ENCODE results near the gene P4HA3.

The P4HA3 gene

DNA sequence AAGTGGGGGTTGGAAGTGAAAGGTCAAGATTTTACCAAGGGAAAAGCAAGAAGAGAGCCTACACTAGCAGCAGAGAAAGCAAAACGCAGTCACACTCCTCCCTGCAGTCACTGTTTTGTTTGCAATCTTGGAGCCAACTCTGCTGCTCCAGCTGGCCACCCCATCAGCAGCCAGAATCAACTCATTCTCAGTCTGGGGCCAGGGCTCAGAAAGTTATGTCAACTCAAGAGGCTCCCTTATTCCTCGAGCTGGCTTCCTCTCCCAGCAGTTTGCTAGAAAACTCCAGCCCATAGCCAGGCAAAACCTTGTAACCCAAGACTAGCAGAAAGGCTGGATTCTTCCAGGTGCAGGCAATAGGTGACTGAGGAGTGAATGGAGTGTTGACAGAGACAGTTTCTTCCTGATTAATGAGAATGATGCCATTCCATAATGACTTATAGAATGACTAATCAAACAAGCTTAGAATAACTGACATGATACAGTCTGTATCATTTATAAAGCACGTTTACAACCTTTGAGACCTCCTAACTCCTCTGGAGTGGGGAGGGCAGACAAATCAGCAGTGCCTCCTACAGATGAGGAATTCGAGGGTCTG is 53.4 kb downstream of the P4HA3 start:
- Histone ChIP-seq H3K4me3 (ENCODE audit: low read depth, low read length) (no peak overlapping the region), H3K9me3 (ENCODE audit: severe bottlenecking) (no peaks in the 10 kb centered on the region), H3K36me3 (peaks cover 9% of the 10 kb centered on the region), H3K27me3 (ENCODE audit: insufficient read depth, low read depth, severe bottlenecking) (no peaks in the 10 kb centered on the region), H3K27ac (no peak overlapping the region)
- DNase-seq: no peak
- TF ChIP-seq, protein P1, sequence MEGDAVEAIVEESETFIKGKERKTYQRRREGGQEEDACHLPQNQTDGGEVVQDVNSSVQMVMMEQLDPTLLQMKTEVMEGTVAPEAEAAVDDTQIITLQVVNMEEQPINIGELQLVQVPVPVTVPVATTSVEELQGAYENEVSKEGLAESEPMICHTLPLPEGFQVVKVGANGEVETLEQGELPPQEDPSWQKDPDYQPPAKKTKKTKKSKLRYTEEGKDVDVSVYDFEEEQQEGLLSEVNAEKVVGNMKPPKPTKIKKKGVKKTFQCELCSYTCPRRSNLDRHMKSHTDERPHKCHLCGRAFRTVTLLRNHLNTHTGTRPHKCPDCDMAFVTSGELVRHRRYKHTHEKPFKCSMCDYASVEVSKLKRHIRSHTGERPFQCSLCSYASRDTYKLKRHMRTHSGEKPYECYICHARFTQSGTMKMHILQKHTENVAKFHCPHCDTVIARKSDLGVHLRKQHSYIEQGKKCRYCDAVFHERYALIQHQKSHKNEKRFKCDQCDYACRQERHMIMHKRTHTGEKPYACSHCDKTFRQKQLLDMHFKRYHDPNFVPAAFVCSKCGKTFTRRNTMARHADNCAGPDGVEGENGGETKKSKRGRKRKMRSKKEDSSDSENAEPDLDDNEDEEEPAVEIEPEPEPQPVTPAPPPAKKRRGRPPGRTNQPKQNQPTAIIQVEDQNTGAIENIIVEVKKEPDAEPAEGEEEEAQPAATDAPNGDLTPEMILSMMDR (IDR thresholded peaks at IDR 0.05; ENCODE audit: low read depth, low read length): no peak

DNA sequence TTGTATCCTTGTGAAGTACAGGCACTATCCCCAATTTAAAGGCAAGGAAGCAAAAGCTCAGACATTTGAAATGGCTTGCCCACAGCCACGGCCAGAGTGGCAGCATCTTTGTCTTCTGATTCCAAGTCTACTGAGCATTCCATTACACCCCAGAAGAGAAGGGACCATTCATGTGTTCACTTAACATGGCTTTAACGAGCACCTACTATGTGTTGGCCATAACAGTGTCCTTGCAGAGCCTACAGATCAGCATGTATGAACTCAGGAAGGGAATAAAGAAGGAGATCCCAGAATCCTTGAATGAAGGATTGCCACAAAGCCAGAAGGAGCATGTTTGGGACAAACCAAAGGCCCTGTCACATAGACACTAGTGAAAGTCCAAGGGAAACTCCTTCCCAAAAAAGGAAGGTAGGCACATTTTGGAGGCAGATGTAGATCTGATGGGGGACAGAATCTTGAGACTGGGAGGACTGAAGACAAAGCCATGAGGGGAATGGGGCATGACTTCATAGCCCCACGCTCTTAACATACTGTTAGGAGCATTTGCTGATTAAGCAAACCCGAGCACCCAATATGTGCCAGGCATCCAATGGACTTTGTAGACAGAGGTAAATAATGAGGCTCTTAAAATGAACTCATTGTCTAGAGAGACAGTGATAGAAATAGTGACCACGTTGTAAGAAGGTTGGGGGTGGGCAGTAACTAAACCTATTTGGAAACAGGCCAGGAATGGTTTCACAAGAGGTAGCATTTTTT is 54.9 kb downstream of the P4HA3 start:
- TF ChIP-seq, protein P1 (IDR thresholded peaks at IDR 0.05; ENCODE audit: low read depth, low read length): no peak
- Histone ChIP-seq H3K9me3 (ENCODE audit: severe bottlenecking) (no peaks in the 10 kb centered on the region), H3K27me3 (ENCODE audit: insufficient read depth, low read depth, severe bottlenecking) (no peaks in the 10 kb centered on the region), H3K27ac (no peak overlapping the region), H3K36me3 (peaks cover 11% of the 10 kb centered on the region), H3K4me3 (ENCODE audit: low read depth, low read length) (no peak overlapping the region)
- DNase-seq: no peak

GRCh38 chr11:74255741-74256375 is 55.6 kb downstream of the P4HA3 start:
- H3K4me3 ChIP-seq (ENCODE audit: low read depth, low read length): no peak overlapping the region
- TF ChIP-seq, protein P1 (IDR thresholded peaks at IDR 0.05; ENCODE audit: low read depth, low read length): peak; percentile 81

DNA sequence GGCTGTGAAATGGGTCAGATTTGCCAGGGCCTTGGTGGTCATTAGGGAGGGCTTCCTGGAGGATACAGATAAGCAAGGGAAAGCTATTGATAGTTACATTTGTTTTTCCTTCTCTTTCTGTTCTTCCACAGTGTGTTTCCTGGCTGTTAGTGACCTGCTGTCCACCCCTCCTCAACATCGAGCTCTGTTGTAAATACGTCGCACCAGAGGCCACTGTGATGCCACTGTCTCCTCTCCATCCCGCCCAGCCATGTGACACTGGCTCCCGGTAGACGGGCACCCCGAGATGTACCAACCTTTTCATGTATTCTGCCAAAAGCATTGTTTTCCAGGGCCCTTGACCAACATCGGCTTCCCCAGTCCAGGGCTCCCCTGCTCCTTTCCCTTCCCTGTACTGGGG is 58.1 kb downstream of the P4HA3 start:
- Histone ChIP-seq H3K9me3 (ENCODE audit: severe bottlenecking) (no peaks in the 10 kb centered on the region), H3K36me3 (peaks cover 19% of the 10 kb centered on the region), H3K4me3 (ENCODE audit: low read depth, low read length) (no peak overlapping the region), H3K27me3 (ENCODE audit: insufficient read depth, low read depth, severe bottlenecking) (no peaks in the 10 kb centered on the region), H3K27ac (no peak overlapping the region)
- TF ChIP-seq, protein P1 (IDR thresholded peaks at IDR 0.05; ENCODE audit: low read depth, low read length): no peak
- no peak for DNase-seq

More at GRCh38 chr11:74255741-74256375, 55.6 kb downstream of the P4HA3 start:
- H3K9me3 ChIP-seq (ENCODE audit: severe bottlenecking): no peaks in the 10 kb centered on the region
- DNase-seq: peak; percentile 32
- no peaks in the 10 kb centered on the region for H3K27me3 ChIP-seq (ENCODE audit: insufficient read depth, low read depth, severe bottlenecking)
- H3K36me3 ChIP-seq: peaks cover 18% of the 10 kb centered on the region
- no peak overlapping the region for H3K27ac ChIP-seq

GRCh38 chr11:74249496-74249895 is 61.9 kb downstream of the P4HA3 start:
- H3K27me3 ChIP-seq (ENCODE audit: insufficient read depth, low read depth, severe bottlenecking): no peaks in the 10 kb centered on the region
- H3K4me3 ChIP-seq (ENCODE audit: low read depth, low read length): no peak overlapping the region
- no peak for DNase-seq
- TF ChIP-seq, protein P1 (IDR thresholded peaks at IDR 0.05; ENCODE audit: low read depth, low read length): no peak
- no peak overlapping the region for H3K27ac ChIP-seq
- H3K36me3 ChIP-seq: peaks cover 26% of the 10 kb centered on the region
- H3K9me3 ChIP-seq (ENCODE audit: severe bottlenecking): no peaks in the 10 kb centered on the region
